Measurements from ENCODE around the gene VWDE. TPM values are rescaled to one million over a fixed set of nuclear protein-coding genes. Genes with fewer than 3 reads are reported as not detected.

The VWDE gene
- total RNA-seq, 4 donors from 2014 or later, result not detected

DNA sequence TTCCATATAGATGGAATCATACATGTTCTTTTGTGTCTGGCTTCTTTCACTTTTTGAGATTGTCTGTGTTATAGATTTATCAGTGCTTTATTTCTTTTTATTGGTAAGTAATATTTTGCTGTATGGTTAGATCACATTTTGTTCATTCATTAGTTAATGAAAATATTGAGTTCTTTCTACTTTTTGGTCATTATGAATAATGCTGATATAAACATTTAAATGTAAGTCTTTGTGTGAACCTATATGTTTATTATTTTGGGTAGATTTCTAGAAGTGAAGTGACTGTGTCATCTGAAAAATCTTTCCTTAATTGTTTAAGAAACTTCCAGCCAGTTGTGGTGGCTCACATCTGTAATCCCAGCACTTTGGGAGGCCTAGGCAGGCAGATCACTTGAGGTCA lies 11.4 kb upstream of the VWDE start:
- TF ChIP-seq, protein P1, sequence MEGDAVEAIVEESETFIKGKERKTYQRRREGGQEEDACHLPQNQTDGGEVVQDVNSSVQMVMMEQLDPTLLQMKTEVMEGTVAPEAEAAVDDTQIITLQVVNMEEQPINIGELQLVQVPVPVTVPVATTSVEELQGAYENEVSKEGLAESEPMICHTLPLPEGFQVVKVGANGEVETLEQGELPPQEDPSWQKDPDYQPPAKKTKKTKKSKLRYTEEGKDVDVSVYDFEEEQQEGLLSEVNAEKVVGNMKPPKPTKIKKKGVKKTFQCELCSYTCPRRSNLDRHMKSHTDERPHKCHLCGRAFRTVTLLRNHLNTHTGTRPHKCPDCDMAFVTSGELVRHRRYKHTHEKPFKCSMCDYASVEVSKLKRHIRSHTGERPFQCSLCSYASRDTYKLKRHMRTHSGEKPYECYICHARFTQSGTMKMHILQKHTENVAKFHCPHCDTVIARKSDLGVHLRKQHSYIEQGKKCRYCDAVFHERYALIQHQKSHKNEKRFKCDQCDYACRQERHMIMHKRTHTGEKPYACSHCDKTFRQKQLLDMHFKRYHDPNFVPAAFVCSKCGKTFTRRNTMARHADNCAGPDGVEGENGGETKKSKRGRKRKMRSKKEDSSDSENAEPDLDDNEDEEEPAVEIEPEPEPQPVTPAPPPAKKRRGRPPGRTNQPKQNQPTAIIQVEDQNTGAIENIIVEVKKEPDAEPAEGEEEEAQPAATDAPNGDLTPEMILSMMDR (IDR thresholded peaks at IDR 0.05; ENCODE audit: low read depth), result no peak

DNA sequence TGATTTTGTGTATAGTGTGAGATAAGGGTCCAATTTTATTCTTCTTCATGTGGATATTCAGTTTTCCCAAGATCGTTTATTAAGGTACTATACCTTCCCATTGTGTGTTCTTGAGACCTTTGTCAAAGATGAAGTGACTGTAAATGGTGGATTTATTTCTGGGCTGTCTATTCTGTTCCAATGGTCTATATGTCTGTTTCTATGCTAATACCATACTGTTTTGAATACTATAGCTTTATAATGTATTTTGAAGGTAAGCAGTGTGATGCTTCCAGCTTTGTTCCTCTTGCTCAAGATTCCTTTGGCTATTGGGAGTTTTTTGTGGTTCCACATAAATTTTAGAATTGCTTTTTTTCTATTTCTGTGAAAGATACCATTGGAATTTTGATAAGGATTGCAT lies 8.7 kb upstream of the VWDE start:
- TF ChIP-seq, protein P1 (IDR thresholded peaks at IDR 0.05; ENCODE audit: low read depth), result no peak

DNA sequence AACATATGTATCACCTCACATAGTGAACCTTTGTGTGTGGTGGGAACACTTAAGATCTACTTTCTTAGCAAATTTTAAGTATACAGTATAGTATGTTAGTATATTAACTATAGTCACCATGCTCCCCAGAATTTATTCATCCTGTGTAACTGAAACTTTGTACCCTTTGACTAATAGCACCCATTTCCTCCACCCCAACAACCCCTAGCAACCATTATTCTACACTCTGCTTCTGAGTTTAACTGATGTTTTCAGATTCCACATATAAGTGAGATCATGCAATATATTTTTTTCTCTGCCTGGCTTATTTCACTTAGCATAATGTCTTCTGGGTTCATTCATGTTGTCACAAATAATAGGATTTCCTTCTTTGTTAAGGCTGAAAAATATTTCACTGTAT lies 6.9 kb upstream of the VWDE start:
- TF ChIP-seq, protein P1 (IDR thresholded peaks at IDR 0.05; ENCODE audit: low read depth), result no peak

DNA sequence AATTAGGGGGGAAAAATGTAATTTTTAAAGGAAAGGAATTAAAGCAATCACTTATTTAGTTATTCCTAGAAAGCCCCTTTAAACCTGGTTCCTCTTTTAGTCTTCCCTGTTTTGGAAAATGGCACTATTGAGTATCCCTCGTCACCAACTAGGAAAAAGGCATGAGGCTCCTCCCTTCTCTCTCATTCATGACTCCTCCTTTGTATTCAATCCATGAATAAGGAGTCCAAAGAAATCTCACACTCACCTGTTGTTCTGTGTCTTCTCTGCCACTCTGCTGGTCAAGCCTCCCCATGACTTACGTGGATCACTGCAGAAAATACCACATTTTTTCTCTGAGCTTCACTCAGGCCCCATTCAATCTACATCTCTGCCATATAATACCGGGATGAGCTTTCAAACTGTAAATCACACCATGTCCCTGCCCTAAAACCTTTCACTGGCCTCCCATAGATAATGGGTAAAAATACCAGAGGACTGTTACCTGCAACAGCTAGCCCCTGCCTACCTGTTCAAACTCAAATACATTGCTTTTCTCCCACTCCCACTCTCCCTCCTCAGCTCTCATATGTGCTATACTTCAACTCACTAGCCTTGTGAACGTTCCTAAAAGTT lies 5.5 kb upstream of the VWDE start:
- TF ChIP-seq, protein P1 (IDR thresholded peaks at IDR 0.05; ENCODE audit: low read depth), result no peak

DNA sequence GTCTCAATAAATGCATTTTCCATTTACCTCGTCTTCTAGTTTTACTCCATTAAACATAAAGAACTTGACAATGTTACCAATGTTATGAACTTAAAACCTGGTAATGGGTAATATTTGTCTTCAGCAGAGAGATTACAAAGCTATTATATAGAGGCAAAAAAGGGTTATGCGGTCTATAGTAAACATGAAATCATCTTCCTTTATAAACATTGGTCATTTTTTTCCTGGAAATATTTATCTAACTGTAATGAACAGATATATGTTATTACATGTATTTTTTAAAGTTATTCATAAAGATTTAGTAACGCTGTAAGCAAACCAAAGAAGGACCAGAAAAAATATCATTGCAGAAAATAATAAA lies 1.3 kb downstream of the VWDE start:
- TF ChIP-seq, protein P1 (IDR thresholded peaks at IDR 0.05; ENCODE audit: low read depth), result no peak

DNA sequence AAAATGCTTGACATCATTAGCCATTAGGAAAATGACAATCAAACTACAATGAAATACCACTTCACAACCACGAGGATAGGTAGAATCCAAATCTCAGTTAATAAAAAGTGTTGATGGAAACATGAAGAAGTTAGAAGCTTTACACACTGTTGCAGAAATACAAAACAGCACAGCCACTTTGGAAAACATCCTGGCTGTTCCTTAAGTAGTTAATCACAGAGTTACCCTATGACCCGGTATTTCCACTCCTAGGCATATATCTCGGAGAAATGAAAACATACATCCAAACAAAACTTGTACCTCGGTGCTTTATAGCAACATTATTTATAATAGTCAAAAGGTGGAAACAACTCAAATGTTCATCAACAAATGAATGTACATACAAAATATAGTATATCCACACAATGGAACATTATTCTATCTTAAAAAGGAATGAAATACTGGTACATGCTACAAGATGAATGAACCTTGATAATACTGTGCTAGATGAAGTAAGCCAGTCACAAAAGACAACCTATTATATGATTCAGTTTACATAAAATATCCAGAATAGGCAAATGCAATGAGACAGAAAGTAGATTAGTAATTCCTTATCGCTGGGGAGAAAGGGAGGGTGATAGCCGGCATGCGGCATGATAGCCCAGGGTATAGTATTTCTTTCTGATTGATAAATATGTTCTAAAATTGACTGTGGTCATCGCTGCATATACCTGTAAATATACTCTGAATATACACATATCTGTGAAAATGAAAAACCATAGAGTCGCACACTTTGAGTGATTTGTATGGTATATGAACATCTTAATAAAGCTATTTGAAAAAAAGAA lies 1.9 kb downstream of the VWDE start:
- TF ChIP-seq, protein P1 (IDR thresholded peaks at IDR 0.05; ENCODE audit: low read depth), result no peak

DNA sequence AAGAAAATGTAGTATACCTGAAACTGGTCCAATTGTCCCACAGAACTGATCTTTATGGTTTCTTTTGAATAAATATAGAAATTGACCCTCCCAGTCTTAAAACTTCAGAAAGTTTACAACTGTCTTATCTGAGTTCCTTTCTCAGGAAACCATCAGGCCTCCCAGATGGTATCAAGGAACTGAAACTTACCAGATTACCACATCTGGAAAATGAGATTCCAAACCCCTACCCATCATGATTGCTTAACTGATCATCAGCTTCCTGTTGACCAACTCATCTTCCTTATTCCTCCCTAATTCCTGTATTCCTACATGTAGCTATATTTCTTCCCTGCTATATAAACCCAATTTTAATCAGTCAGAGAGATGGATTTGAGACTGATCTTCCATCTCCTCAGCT lies 5.5 kb downstream of the VWDE start:
- TF ChIP-seq, protein P1 (IDR thresholded peaks at IDR 0.05; ENCODE audit: low read depth), result no peak
